WTC11 (cell line): ENCODE data around the gene VPS4B. TPM values are rescaled to one million over a fixed set of nuclear protein-coding genes. Genes with fewer than 3 reads are reported as not detected.

ENCODE experiments used
- ATAC-seq: fragments of 200-7000 bp; cut with Tn5 transposase; 2 replicates; pipeline ENCODE4 v1.10.0; 2021; ENCODE audit warnings: mild to moderate bottlenecking, moderate library complexity
- CTCF ChIA-PET: fragments of 300-600 bp; sonication (Branson Sonifier 250); formaldehyde crosslinking; loops from one replicate; lab custom pipeline; 2021; ENCODE audit warnings: antibody characterized with exemption; lab: Charles Lee
- POLR2A ChIA-PET: fragments of 350-600 bp; sonication (Branson Sonifier 250); formaldehyde crosslinking; loops from one replicate; lab custom pipeline; 2021; ENCODE audit warnings: antibody characterized with exemption; lab: Charles Lee
- DNase-seq: peaks from one replicate; pipeline ENCODE4 v3.0.0; 2021; ENCODE audit warnings: low spot score
- H3K27ac Mint-ChIP-seq: 2 replicates; pipeline ENCODE4 v1.8.0; 2021; ENCODE audit warnings: mixed read lengths
- H3K27me3 Mint-ChIP-seq: 2 replicates; pipeline ENCODE4 v1.8.0; 2021; ENCODE audit warnings: low read depth, mild to moderate bottlenecking, moderate library complexity, mixed read lengths
- H3K36me3 Mint-ChIP-seq: 2 replicates; pipeline ENCODE4 v1.8.0; 2021; ENCODE audit warnings: mixed read lengths
- H3K4me1 Mint-ChIP-seq: 2 replicates; pipeline ENCODE4 v1.8.0; 2022; ENCODE audit warnings: mixed read lengths
- H3K4me3 Mint-ChIP-seq: 2 replicates; pipeline ENCODE4 v1.8.0; 2021; ENCODE audit warnings: mild to moderate bottlenecking, moderate library complexity, mixed read lengths
- H3K9me3 Mint-ChIP-seq: 2 replicates; pipeline ENCODE4 v1.8.0; 2021; ENCODE audit warnings: mixed read lengths
- AFF4 ChIP-seq: sonication (generic); formaldehyde crosslinking; IDR thresholded peaks from 2 replicates; pipeline ENCODE4 v1.8.1; 2023; ENCODE audit warnings: mild to moderate bottlenecking, missing genetic modification reagents, borderline replicate concordance
- ATF3 ChIP-seq: sonication (generic); formaldehyde crosslinking; conservative IDR thresholded peaks from 2 replicates; pipeline ENCODE4 v1.8.1; 2022; ENCODE audit warnings: mild to moderate bottlenecking, missing genetic modification reagents
- ATF6 ChIP-seq: sonication (generic); formaldehyde crosslinking; IDR thresholded peaks from 2 replicates; pipeline ENCODE4 v1.8.1; 2023; ENCODE audit warnings: mild to moderate bottlenecking, missing genetic modification reagents
- E2F1 ChIP-seq: sonication (generic); formaldehyde crosslinking; IDR thresholded peaks from 2 replicates; pipeline ENCODE4 v1.8.0; 2022; ENCODE audit warnings: mild to moderate bottlenecking, missing genetic modification reagents
- E2F5 ChIP-seq: sonication (generic); formaldehyde crosslinking; IDR thresholded peaks from 2 replicates; pipeline ENCODE4 v1.8.1; 2022; ENCODE audit warnings: mild to moderate bottlenecking, moderate library complexity, missing genetic modification reagents
- ERG ChIP-seq: fragments of 250-450 bp; sonication (Bioruptor Pico); IDR thresholded peaks from 2 replicates; pipeline ENCODE4 v1.8.0; 2021; ENCODE audit warnings: mild to moderate bottlenecking
- HMGXB4 ChIP-seq: sonication (generic); formaldehyde crosslinking; IDR thresholded peaks from 2 replicates; pipeline ENCODE4 v1.8.1; 2023; ENCODE audit warnings: mild to moderate bottlenecking, moderate library complexity, missing genetic modification reagents
- JUN ChIP-seq: sonication (generic); formaldehyde crosslinking; IDR thresholded peaks from 2 replicates; pipeline ENCODE4 v1.8.0; 2023; ENCODE audit warnings: mild to moderate bottlenecking, missing genetic modification reagents
- KAT7 ChIP-seq: sonication (generic); formaldehyde crosslinking; IDR thresholded peaks from 2 replicates; pipeline ENCODE4 v1.8.1; 2023; ENCODE audit warnings: missing genetic modification reagents, mild to moderate bottlenecking, borderline replicate concordance
- NFATC4 ChIP-seq: fragments of 250-450 bp; sonication (Bioruptor Pico); IDR thresholded peaks from 2 replicates; pipeline ENCODE4 v1.9.0; 2021; ENCODE audit warnings: mild to moderate bottlenecking
- NFE2L1 ChIP-seq: sonication (generic); formaldehyde crosslinking; IDR thresholded peaks from 2 replicates; pipeline ENCODE4 v1.8.1; 2023; ENCODE audit warnings: missing genetic modification reagents
- NFYB ChIP-seq: sonication (generic); formaldehyde crosslinking; conservative IDR thresholded peaks from 2 replicates; pipeline ENCODE4 v1.8.0; 2022; ENCODE audit warnings: low read depth, missing genetic modification reagents
- NR1H2 ChIP-seq: sonication (generic); formaldehyde crosslinking; IDR thresholded peaks from 2 replicates; pipeline ENCODE4 v1.9.0; 2021; ENCODE audit warnings: mild to moderate bottlenecking, moderate library complexity, missing genetic modification reagents
- PRRX2 ChIP-seq: fragments of 250-450 bp; sonication (Bioruptor Pico); IDR thresholded peaks from 2 replicates; pipeline ENCODE4 v1.8.0; 2021; ENCODE audit warnings: mild to moderate bottlenecking
- SMAD4 ChIP-seq: sonication (generic); formaldehyde crosslinking; IDR thresholded peaks from 2 replicates; pipeline ENCODE4 v1.8.0; 2022; ENCODE audit warnings: mild to moderate bottlenecking, missing genetic modification reagents
- TCF7 ChIP-seq: sonication (generic); formaldehyde crosslinking; IDR thresholded peaks from 2 replicates; pipeline ENCODE4 v1.8.0; 2022; ENCODE audit warnings: mild to moderate bottlenecking, low read depth, missing genetic modification reagents, moderate library complexity
- TP53 ChIP-seq: sonication (generic); formaldehyde crosslinking; IDR thresholded peaks from 2 replicates; pipeline ENCODE4 v1.8.1; 2023; ENCODE audit warnings: mild to moderate bottlenecking, missing genetic modification reagents
- USF1 ChIP-seq: sonication (generic); formaldehyde crosslinking; IDR thresholded peaks from 2 replicates; pipeline ENCODE4 v1.8.0; 2022; ENCODE audit warnings: mild to moderate bottlenecking, missing genetic modification reagents
- ZBTB21 ChIP-seq: sonication (generic); formaldehyde crosslinking; IDR thresholded peaks from 2 replicates; pipeline ENCODE4 v1.8.1; 2023; ENCODE audit warnings: mild to moderate bottlenecking, missing genetic modification reagents, borderline replicate concordance
- ZBTB43 ChIP-seq: sonication (generic); formaldehyde crosslinking; IDR thresholded peaks from 2 replicates; pipeline ENCODE4 v1.8.1; 2023; ENCODE audit warnings: mild to moderate bottlenecking, missing genetic modification reagents
- ZNF219 ChIP-seq: sonication (generic); formaldehyde crosslinking; IDR thresholded peaks from 2 replicates; pipeline ENCODE4 v1.8.0; 2023; ENCODE audit warnings: missing genetic modification reagents, mild to moderate bottlenecking, borderline replicate concordance
- ZNF423 ChIP-seq: fragments of 250-450 bp; sonication (Bioruptor Pico); IDR thresholded peaks from 2 replicates; pipeline ENCODE4 v2.1.2; 2022; ENCODE audit warnings: mild to moderate bottlenecking, moderate library complexity
- ZSCAN18 ChIP-seq: fragments of 250-450 bp; sonication (Bioruptor Pico); IDR thresholded peaks from 2 replicates; pipeline ENCODE4 v2.1.2; 2022; ENCODE audit warnings: mild to moderate bottlenecking, moderate library complexity
- total RNA-seq: library from RNA; stranded (reverse); gene quantifications from 3 replicates; pipeline ENCODE4 v1.2.3, GENCODE V29; 2021

Gene VPS4B
- total RNA-seq, 1 experiment from 2014 or later = 37.8 TPM

- TF ChIP-seq ZSCAN18 (CRISPR knock-in tag) (no peak), ATF6 (no peak), ZBTB21 (CRISPR knock-in tag) (no peak), ZNF423 (no peak), ERG (no peak), SMAD4 (CRISPR knock-in tag) (no peak), AFF4 (no peak), ATF3 (no peak), PRRX2 (no peak)
Observed at GRCh38 chr18:63346031-63346430, 76.2 kb downstream of the VPS4B start (continued).

- TF ChIP-seq E2F5 (CRISPR knock-in tag) = no peak
- no peak for TF ChIP-seq NFATC4
- no peak for TF ChIP-seq HMGXB4 (CRISPR knock-in tag)
- no peak for TF ChIP-seq TCF7 (CRISPR knock-in tag)
- TF ChIP-seq ZBTB43 (CRISPR knock-in tag) = no peak
- TF ChIP-seq JUN (CRISPR knock-in tag) = no peak
- no peak for TF ChIP-seq ZNF219 (CRISPR knock-in tag)
- no peak for TF ChIP-seq ZBTB21 (CRISPR knock-in tag)
- TF ChIP-seq E2F1 (CRISPR knock-in tag) = no peak
- no peak for TF ChIP-seq KAT7 (CRISPR knock-in tag)
- no peak for TF ChIP-seq NR1H2
- no peak for TF ChIP-seq TP53 (CRISPR knock-in tag)
- TF ChIP-seq NFYB (CRISPR knock-in tag) = no peak
- no peak for TF ChIP-seq USF1
- no peak for TF ChIP-seq PRRX2
- TF ChIP-seq NFE2L1 (CRISPR knock-in tag) = no peak
- no peak for TF ChIP-seq SMAD4 (CRISPR knock-in tag)
- ChIA-PET POLR2A (no interaction called here), CTCF (no interaction called here)
- Mint-ChIP-seq H3K4me3 (no peak overlapping the region), H3K4me1 (peaks cover 15% of the 10 kb centered on the region), H3K27me3 (no peaks in the 10 kb centered on the region), H3K27ac (no peak overlapping the region; the same call in 1 of the 2 replicates), H3K36me3 (peaks cover 58% of the 10 kb centered on the region), H3K9me3 (no peaks in the 10 kb centered on the region)
- no peak for ATAC-seq
- DNase-seq = no peak
Observed at GRCh38 chr18:63344918-63345317, 77.4 kb downstream of the VPS4B start.
